Measurements from ENCODE around the gene PYGB.
A peak's percentile ranks its signal among the peaks of the same experiment; 100 is the strongest.

The PYGB gene

DNA sequence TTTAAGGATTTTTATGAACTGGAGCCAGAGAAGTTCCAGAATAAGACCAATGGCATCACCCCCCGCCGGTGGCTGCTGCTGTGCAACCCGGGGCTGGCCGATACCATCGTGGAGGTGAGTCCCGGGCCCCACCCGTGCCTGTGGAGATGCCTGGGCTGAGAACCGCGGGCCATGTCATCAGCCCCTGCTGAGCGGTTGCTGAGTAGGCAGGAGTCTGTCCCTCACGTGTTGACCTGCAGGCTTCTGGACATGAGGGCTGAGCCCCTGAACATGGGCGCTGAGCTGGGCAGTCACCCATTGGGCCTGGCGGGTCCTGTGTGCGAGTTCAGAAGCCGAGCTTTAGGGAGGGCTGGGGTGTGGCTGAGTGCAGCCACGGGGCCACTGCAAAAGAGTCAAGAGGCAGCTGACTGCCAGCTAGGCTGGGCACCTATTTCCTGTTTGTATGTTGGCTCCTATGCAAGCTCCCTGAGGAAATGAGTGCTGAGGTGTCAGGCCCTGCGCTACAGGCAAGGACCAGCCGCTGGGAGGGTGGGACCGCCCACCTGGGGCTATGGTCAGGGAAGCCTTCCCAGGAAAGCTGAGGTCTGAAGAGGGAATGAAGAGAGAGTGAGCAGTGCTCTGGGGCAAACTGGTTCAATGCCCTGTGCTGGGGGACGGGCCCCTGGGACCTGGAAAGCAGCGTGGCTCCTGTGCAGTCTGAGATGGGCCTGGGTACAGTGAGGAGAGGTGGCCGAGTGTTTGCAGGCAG, 34.3 kb downstream of the PYGB start:
- Histone ChIP-seq H3K4me3 (ENCODE audit: low read length in 2 of 2) (no peak overlapping the region), H3K4me1 (ENCODE audit: control insufficient read depth in 2 of 2, insufficient read depth in 2 of 2, low read length in 2 of 2) (peaks cover 0 to 8% of the 10 kb centered on the region in 2 donors), H3K27ac (ENCODE audit: low read depth in 2 of 2, low read length in 2 of 2) (peak overlapping the region; percentile 41 to 70), H3K36me3 (ENCODE audit: control insufficient read depth in 2 of 2, insufficient read depth in 2 of 2, low read length in 2 of 2) (peaks cover 93% of the 10 kb centered on the region in 2 donors), H3K9ac (ENCODE audit: low read depth in 1 of 2, low read length in 2 of 2) (no peak overlapping the region), H3K27me3 (ENCODE audit: control insufficient read depth in 2 of 2, insufficient read depth in 2 of 2, low read length in 2 of 2) (no peaks in the 10 kb centered on the region), H3K9me3 (ENCODE audit: control insufficient read depth in 2 of 2, low read length in 2 of 2) (no peaks in the 10 kb centered on the region)

DNA sequence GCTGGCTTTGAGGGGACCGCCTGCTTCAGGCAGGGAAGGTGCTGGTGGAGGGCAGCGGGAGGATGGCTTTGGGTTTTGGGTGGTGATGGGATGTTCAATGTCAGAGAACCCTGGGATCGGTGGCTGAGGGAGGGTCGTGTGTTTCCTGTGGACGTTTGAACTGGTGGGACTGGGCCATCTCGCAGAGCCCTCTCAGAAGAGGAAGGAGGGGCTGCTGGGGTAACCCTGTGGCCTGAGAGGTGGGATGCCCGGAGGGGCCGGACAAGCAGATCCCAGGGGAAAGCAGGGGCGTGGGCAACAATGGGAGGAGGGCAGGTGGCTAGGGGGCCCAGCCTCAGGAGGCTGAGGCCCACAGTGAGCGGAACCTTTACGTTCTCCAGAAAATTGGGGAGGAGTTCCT, 34.9 kb downstream of the PYGB start:
- H3K9me3 ChIP-seq (ENCODE audit: control insufficient read depth in 2 of 2, low read length in 2 of 2) = no peaks in the 10 kb centered on the region
- H3K27me3 ChIP-seq (ENCODE audit: control insufficient read depth in 2 of 2, insufficient read depth in 2 of 2, low read length in 2 of 2) = no peaks in the 10 kb centered on the region
- peak overlapping the region in 1 of 2 donors; percentile 70 for H3K27ac ChIP-seq (ENCODE audit: low read depth in 2 of 2, low read length in 2 of 2)
- peaks cover 0 to 5% of the 10 kb centered on the region in 2 donors for H3K4me1 ChIP-seq (ENCODE audit: control insufficient read depth in 2 of 2, insufficient read depth in 2 of 2, low read length in 2 of 2)
- H3K9ac ChIP-seq (ENCODE audit: low read depth in 1 of 2, low read length in 2 of 2) = no peak overlapping the region
- H3K36me3 ChIP-seq (ENCODE audit: control insufficient read depth in 2 of 2, insufficient read depth in 2 of 2, low read length in 2 of 2) = peaks cover 91 to 92% of the 10 kb centered on the region in 2 donors
- H3K4me3 ChIP-seq (ENCODE audit: low read length in 2 of 2) = no peak overlapping the region

DNA sequence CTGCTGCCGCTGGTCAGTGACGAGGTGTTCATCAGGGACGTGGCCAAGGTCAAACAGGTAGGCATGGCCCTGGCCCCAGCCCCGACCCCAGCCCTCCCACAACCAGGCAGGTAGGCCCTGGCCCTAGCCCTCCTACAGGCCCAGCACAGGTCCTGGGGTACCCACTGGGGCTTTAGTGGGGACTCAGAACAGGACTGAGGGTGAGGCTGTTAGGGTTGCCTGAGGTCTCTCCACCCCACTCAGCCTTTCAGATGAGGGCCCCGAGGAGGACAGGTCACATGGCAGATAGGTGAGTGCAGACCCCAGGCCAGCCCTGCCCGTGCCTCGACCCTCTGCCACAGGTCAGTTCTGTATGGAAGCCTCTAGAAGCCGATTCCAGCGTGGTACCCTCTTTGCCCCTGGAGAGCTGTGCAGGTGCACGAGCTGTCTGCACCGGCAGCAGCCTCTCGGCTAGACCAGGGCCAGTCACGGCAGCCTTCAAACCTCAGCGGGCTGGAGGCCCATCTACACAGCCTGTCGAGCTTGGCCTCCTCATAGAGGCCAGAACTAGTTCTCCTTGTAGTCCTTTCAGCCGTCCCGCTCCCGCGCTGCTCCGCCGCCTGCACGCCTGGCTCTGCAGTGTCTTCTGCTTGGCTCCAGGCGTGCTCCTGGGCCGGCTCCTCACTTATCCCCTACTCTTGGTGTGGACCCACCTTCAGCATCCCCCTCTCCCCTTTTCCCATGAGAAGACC, 35.5 kb downstream of the PYGB start:
- Histone ChIP-seq H3K27me3 (ENCODE audit: control insufficient read depth in 2 of 2, insufficient read depth in 2 of 2, low read length in 2 of 2) (no peaks in the 10 kb centered on the region), H3K4me1 (ENCODE audit: control insufficient read depth in 2 of 2, insufficient read depth in 2 of 2, low read length in 2 of 2) (peaks cover 0 to 3% of the 10 kb centered on the region in 2 donors), H3K36me3 (ENCODE audit: control insufficient read depth in 2 of 2, insufficient read depth in 2 of 2, low read length in 2 of 2) (peaks cover 91 to 92% of the 10 kb centered on the region in 2 donors), H3K27ac (ENCODE audit: low read depth in 2 of 2, low read length in 2 of 2) (no peak overlapping the region), H3K4me3 (ENCODE audit: low read length in 2 of 2) (no peak overlapping the region), H3K9me3 (ENCODE audit: control insufficient read depth in 2 of 2, low read length in 2 of 2) (no peaks in the 10 kb centered on the region), H3K9ac (ENCODE audit: low read depth in 1 of 2, low read length in 2 of 2) (no peak overlapping the region)

DNA sequence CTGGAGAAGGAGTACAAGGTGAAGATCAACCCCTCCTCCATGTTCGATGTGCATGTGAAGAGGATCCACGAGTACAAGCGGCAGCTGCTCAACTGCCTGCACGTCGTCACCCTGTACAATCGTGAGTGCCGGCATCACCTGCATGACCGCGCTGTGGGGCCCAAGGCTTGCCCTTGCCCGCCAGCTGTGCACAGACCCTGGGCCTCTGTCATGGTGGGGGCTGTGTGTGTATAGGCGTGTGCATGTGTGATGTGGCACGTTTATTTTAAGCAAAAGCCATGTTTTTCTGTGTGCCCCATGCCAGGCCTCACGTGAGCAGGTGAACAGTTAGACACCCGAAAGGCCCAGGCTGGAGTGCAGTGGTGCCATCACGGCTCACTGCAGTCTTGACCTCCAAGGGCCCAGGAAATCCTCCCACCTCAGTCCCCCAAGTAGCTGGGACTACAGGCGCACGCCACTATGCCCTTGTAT, 36.3 kb downstream of the PYGB start:
- no peaks in the 10 kb centered on the region for H3K4me1 ChIP-seq (ENCODE audit: control insufficient read depth in 2 of 2, insufficient read depth in 2 of 2, low read length in 2 of 2)
- peaks cover 92% of the 10 kb centered on the region in 2 donors for H3K36me3 ChIP-seq (ENCODE audit: control insufficient read depth in 2 of 2, insufficient read depth in 2 of 2, low read length in 2 of 2)
- no peak overlapping the region for H3K27ac ChIP-seq (ENCODE audit: low read depth in 2 of 2, low read length in 2 of 2)
- H3K9me3 ChIP-seq (ENCODE audit: control insufficient read depth in 2 of 2, low read length in 2 of 2) = no peaks in the 10 kb centered on the region
- H3K4me3 ChIP-seq (ENCODE audit: low read length in 2 of 2) = no peak overlapping the region
- no peaks in the 10 kb centered on the region for H3K27me3 ChIP-seq (ENCODE audit: control insufficient read depth in 2 of 2, insufficient read depth in 2 of 2, low read length in 2 of 2)
- H3K9ac ChIP-seq (ENCODE audit: low read depth in 1 of 2, low read length in 2 of 2) = no peak overlapping the region

DNA sequence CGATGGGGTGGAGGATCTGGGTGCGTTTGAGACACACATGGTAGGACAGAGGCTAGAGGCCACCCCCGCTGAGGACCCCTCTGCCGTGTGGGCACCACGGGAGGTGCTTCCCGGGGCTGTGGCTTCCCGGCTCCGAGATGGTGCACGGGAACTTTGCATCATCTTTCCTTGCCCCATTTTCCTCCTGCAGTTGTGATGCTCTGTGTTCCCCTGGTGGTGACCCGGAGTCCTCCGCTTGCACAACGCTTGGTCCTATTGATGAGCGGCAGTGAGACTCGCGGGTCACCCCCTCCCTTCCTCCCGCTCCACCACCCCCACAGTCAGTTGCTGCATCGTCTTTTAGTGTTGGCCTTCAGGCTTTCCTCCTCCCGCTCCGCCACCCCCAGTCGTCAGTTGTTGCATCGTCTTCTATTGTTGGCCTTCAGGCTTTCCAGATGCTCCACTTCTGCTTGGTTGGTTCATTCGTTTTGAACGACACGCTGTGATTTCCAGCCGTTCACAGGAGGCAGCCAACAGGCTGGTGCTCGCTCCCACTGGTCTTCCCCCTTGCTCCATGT, 37.3 kb downstream of the PYGB start:
- H3K4me1 ChIP-seq (ENCODE audit: control insufficient read depth in 2 of 2, insufficient read depth in 2 of 2, low read length in 2 of 2) = no peaks in the 10 kb centered on the region
- H3K4me3 ChIP-seq (ENCODE audit: low read length in 2 of 2) = no peak overlapping the region
- peaks cover 91 to 92% of the 10 kb centered on the region in 2 donors for H3K36me3 ChIP-seq (ENCODE audit: control insufficient read depth in 2 of 2, insufficient read depth in 2 of 2, low read length in 2 of 2)
- no peaks in the 10 kb centered on the region for H3K9me3 ChIP-seq (ENCODE audit: control insufficient read depth in 2 of 2, low read length in 2 of 2)
- H3K9ac ChIP-seq (ENCODE audit: low read depth in 1 of 2, low read length in 2 of 2) = no peak overlapping the region
- H3K27me3 ChIP-seq (ENCODE audit: control insufficient read depth in 2 of 2, insufficient read depth in 2 of 2, low read length in 2 of 2) = no peaks in the 10 kb centered on the region
- H3K27ac ChIP-seq (ENCODE audit: low read depth in 2 of 2, low read length in 2 of 2) = no peak overlapping the region

DNA sequence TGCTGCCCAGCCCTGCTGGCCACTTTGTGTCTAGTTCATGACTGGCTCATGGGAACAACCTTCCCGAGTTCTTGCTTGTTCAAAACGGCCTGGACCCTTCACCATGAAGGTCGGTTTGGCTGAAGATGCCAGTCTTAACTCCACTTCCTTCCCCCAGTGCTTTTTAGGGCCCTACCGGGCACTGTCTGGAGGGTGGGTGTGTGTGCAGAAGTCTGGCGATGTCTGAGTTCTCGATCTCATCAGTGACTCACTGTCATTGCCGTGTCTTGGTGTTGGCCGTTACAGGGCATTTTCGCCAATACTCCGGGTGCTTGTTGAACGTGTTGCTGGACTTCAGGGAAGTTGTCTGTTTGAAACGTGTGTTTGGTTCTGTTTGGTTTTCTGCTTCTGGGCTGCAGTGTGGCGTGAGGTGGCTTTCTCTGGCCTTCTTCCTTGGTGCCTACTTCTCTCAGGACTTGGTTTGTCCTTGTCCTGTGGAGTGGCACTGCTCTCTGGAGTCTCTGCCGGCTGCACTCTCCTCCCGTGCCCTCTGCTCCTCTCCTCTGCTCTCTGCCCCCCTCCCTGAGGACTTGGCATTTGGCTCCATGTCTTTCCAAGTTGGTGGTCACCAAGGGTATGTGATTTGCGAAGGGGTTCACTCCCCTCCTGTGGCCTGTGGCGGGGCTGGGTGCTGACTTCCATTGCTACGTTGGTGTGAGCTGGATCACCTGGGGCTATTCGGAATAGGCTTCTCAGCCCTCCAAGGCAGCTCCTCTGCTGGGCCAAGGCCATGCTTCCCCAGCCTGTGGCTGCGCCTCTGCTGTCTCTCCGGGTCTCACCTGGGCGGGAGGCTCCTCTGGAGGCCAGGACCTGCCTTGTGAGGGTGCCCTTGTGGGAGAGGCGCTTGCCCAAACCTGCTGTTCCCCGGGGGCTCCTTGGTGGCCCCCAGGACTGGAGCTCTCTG, 38.2 kb downstream of the PYGB start:
- Histone ChIP-seq H3K9ac (ENCODE audit: low read depth in 1 of 2, low read length in 2 of 2) (no peak overlapping the region), H3K27ac (ENCODE audit: low read depth in 2 of 2, low read length in 2 of 2) (no peak overlapping the region), H3K9me3 (ENCODE audit: control insufficient read depth in 2 of 2, low read length in 2 of 2) (no peaks in the 10 kb centered on the region), H3K4me1 (ENCODE audit: control insufficient read depth in 2 of 2, insufficient read depth in 2 of 2, low read length in 2 of 2) (no peaks in the 10 kb centered on the region), H3K4me3 (ENCODE audit: low read length in 2 of 2) (no peak overlapping the region), H3K36me3 (ENCODE audit: control insufficient read depth in 2 of 2, insufficient read depth in 2 of 2, low read length in 2 of 2) (peaks cover 90 to 91% of the 10 kb centered on the region in 2 donors), H3K27me3 (ENCODE audit: control insufficient read depth in 2 of 2, insufficient read depth in 2 of 2, low read length in 2 of 2) (no peaks in the 10 kb centered on the region)

DNA sequence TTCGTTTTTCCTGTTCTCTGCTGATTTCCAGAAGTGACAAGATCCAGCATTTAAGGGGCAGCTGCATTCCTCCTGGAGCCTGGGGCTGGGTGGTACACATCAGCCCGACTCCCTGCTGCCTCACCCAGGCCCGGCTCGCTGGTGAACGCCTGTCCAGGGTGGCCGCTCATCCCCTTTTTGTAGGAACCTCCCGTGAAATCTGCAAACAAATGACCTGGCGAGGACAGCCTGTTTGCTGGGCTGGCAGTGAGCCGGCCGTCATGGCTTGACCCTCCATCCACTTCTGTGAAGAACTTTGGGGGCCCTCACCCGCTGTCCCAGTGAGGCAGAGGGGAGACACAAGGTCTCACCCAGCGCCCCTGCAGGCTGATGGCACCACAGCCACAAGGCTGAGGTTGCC, 39.0 kb downstream of the PYGB start:
- Histone ChIP-seq H3K4me1 (ENCODE audit: control insufficient read depth in 2 of 2, insufficient read depth in 2 of 2, low read length in 2 of 2) (no peaks in the 10 kb centered on the region), H3K4me3 (ENCODE audit: low read length in 2 of 2) (no peak overlapping the region), H3K27me3 (ENCODE audit: control insufficient read depth in 2 of 2, insufficient read depth in 2 of 2, low read length in 2 of 2) (no peaks in the 10 kb centered on the region), H3K9ac (ENCODE audit: low read depth in 1 of 2, low read length in 2 of 2) (no peak overlapping the region), H3K9me3 (ENCODE audit: control insufficient read depth in 2 of 2, low read length in 2 of 2) (no peaks in the 10 kb centered on the region), H3K36me3 (ENCODE audit: control insufficient read depth in 2 of 2, insufficient read depth in 2 of 2, low read length in 2 of 2) (peaks cover 90 to 91% of the 10 kb centered on the region in 2 donors), H3K27ac (ENCODE audit: low read depth in 2 of 2, low read length in 2 of 2) (no peak overlapping the region)

DNA sequence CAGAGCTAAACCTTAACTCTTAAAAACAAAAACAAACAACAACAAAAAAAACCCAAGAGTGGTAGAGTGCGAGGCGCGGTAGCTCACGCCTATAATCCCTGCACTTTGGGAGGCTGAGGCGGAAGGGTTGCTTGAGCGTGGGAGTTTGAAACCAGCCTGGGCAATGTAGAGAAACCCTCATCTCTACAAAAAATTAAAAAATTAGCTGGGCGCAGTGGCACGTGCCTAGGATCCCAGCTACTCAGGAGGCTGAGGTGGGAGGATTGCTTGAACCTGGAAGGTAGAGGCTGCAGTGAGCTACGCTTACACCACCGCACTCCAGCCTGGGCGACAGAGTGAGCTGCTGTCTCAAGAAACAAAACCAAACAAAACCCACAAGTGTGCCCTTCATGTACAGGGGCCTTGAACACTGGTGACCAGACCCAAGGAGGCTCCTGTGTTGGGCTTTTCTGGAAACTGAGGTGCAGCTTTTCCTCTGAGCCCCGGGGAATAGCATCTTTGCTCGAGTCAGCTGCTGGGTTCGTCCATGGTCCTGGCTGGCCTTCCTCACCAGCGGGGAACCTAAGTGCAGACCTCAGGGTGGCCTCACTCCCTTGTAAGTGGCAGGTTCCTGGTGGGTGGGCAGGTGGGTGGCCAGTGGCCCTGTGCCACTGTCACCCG, 39.9 kb downstream of the PYGB start:
- H3K4me3 ChIP-seq (ENCODE audit: low read length in 2 of 2) = no peak overlapping the region
- H3K9me3 ChIP-seq (ENCODE audit: control insufficient read depth in 2 of 2, low read length in 2 of 2) = no peaks in the 10 kb centered on the region
- peaks cover 90 to 91% of the 10 kb centered on the region in 2 donors for H3K36me3 ChIP-seq (ENCODE audit: control insufficient read depth in 2 of 2, insufficient read depth in 2 of 2, low read length in 2 of 2)

More for the DNA sequence above, 39.9 kb downstream of the PYGB start:
- Histone ChIP-seq H3K27ac (ENCODE audit: low read depth in 2 of 2, low read length in 2 of 2) (peak overlapping the region in 1 of 2 donors; percentile 48), H3K4me1 (ENCODE audit: control insufficient read depth in 2 of 2, insufficient read depth in 2 of 2, low read length in 2 of 2) (no peaks in the 10 kb centered on the region), H3K27me3 (ENCODE audit: control insufficient read depth in 2 of 2, insufficient read depth in 2 of 2, low read length in 2 of 2) (no peaks in the 10 kb centered on the region), H3K9ac (ENCODE audit: low read depth in 1 of 2, low read length in 2 of 2) (no peak overlapping the region)

Data from mucosa of rectum (tissue), 2 donors.